ENCODE measurements around the gene GABRP.

GABRP gene

GRCh38 chr5:170849374-170849773, 65.8 kb downstream of the GABRP start:
- DNase-seq (ENCODE audit: low spot score) (no peak), ATAC-seq (ENCODE audit: low read depth) (no peak)
- no peak for TF ChIP-seq CTCF (IDR thresholded peaks at IDR 0.05; ENCODE audit: poor library complexity, severe bottlenecking)
- H3K36me3 ChIP-seq (ENCODE audit: low read depth) = no peaks in the 10 kb centered on the region
- no peak overlapping the region for H3K4me3 ChIP-seq (ENCODE audit: severe bottlenecking)
- no peak overlapping the region for H3K27ac ChIP-seq (ENCODE audit: poor library complexity, severe bottlenecking)
- no peaks in the 10 kb centered on the region for H3K9me3 ChIP-seq (ENCODE audit: severe bottlenecking)
- H3K4me1 ChIP-seq (ENCODE audit: insufficient read depth, poor library complexity, severe bottlenecking) = peaks cover 7% of the 10 kb centered on the region
- H3K27me3 ChIP-seq (ENCODE audit: insufficient read depth, poor library complexity, severe bottlenecking) = no peaks in the 10 kb centered on the region

DNA sequence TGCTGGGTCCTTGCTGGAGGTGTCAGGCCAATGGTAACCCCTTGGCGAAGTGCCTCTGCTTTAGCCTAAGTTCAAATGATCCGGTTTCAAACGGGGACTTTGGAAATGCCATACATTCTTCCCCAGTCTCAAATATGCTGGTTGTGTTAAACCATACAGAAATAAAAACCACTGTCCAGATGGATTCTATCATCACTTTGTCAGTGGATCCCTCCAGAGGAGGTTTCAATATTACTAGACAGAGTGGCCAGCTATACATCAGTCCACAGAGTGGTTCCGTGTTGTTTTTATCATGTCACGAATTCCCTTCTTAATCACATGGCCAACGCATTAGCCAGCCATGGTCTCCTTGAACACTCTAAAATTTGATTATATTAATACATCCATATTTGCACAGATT, 71.0 kb downstream of the GABRP start:
- Histone ChIP-seq H3K4me3 (ENCODE audit: severe bottlenecking) (no peak overlapping the region), H3K4me1 (ENCODE audit: insufficient read depth, poor library complexity, severe bottlenecking) (no peaks in the 10 kb centered on the region), H3K9me3 (ENCODE audit: severe bottlenecking) (no peaks in the 10 kb centered on the region), H3K27ac (ENCODE audit: poor library complexity, severe bottlenecking) (no peak overlapping the region), H3K36me3 (ENCODE audit: low read depth) (no peaks in the 10 kb centered on the region), H3K27me3 (ENCODE audit: insufficient read depth, poor library complexity, severe bottlenecking) (no peaks in the 10 kb centered on the region)
- TF ChIP-seq CTCF (IDR thresholded peaks at IDR 0.05; ENCODE audit: poor library complexity, severe bottlenecking) = no peak
- ATAC-seq (ENCODE audit: low read depth) (no peak), DNase-seq (ENCODE audit: low spot score) (no peak)

- ATAC-seq (ENCODE audit: low read depth) = no peak
- H3K36me3 ChIP-seq (ENCODE audit: low read depth) = no peaks in the 10 kb centered on the region
- H3K4me3 ChIP-seq (ENCODE audit: severe bottlenecking) = no peak overlapping the region
- no peak for DNase-seq (ENCODE audit: low spot score)
- no peaks in the 10 kb centered on the region for H3K4me1 ChIP-seq (ENCODE audit: insufficient read depth, poor library complexity, severe bottlenecking)
- H3K27me3 ChIP-seq (ENCODE audit: insufficient read depth, poor library complexity, severe bottlenecking) = no peaks in the 10 kb centered on the region
- no peak for TF ChIP-seq CTCF (IDR thresholded peaks at IDR 0.05; ENCODE audit: poor library complexity, severe bottlenecking)
- H3K27ac ChIP-seq (ENCODE audit: poor library complexity, severe bottlenecking) = no peak overlapping the region
- peaks cover 12% of the 10 kb centered on the region for H3K9me3 ChIP-seq (ENCODE audit: severe bottlenecking)
These were observed 73.5 kb downstream of the GABRP start for GRCh38 chr5:170857066-170857465.

- ATAC-seq (ENCODE audit: low read depth) (no peak), DNase-seq (ENCODE audit: low spot score) (no peak)
- Histone ChIP-seq H3K9me3 (ENCODE audit: severe bottlenecking) (peaks cover 12% of the 10 kb centered on the region), H3K27me3 (ENCODE audit: insufficient read depth, poor library complexity, severe bottlenecking) (no peaks in the 10 kb centered on the region), H3K4me1 (ENCODE audit: insufficient read depth, poor library complexity, severe bottlenecking) (peaks cover 8% of the 10 kb centered on the region), H3K4me3 (ENCODE audit: severe bottlenecking) (no peak overlapping the region), H3K27ac (ENCODE audit: poor library complexity, severe bottlenecking) (no peak overlapping the region), H3K36me3 (ENCODE audit: low read depth) (no peaks in the 10 kb centered on the region)
- no peak for TF ChIP-seq CTCF (IDR thresholded peaks at IDR 0.05; ENCODE audit: poor library complexity, severe bottlenecking)
These were observed 76.9 kb downstream of the GABRP start for GRCh38 chr5:170860415-170860814.

- H3K4me3 ChIP-seq (ENCODE audit: severe bottlenecking) = peak overlapping the region; percentile 60
- peaks cover 8% of the 10 kb centered on the region for H3K4me1 ChIP-seq (ENCODE audit: insufficient read depth, poor library complexity, severe bottlenecking)
- ATAC-seq (ENCODE audit: low read depth) = no peak
- H3K36me3 ChIP-seq (ENCODE audit: low read depth) = no peaks in the 10 kb centered on the region
- no peak overlapping the region for H3K27ac ChIP-seq (ENCODE audit: poor library complexity, severe bottlenecking)
- no peak for DNase-seq (ENCODE audit: low spot score)
- no peaks in the 10 kb centered on the region for H3K27me3 ChIP-seq (ENCODE audit: insufficient read depth, poor library complexity, severe bottlenecking)
- no peak for TF ChIP-seq CTCF (IDR thresholded peaks at IDR 0.05; ENCODE audit: poor library complexity, severe bottlenecking)
- peaks cover 12% of the 10 kb centered on the region for H3K9me3 ChIP-seq (ENCODE audit: severe bottlenecking)
These were observed 77.5 kb downstream of the GABRP start for GRCh38 chr5:170860818-170861666.

All from RWPE2 (cell line).